ENCODE results near the gene TAOK1.
"Not testable (repeated sequence)": the region's sequence is repeated elsewhere in the genome, so short reads cannot be mapped to it uniquely, and the experiment has no call there.

Gene TAOK1

DNA sequence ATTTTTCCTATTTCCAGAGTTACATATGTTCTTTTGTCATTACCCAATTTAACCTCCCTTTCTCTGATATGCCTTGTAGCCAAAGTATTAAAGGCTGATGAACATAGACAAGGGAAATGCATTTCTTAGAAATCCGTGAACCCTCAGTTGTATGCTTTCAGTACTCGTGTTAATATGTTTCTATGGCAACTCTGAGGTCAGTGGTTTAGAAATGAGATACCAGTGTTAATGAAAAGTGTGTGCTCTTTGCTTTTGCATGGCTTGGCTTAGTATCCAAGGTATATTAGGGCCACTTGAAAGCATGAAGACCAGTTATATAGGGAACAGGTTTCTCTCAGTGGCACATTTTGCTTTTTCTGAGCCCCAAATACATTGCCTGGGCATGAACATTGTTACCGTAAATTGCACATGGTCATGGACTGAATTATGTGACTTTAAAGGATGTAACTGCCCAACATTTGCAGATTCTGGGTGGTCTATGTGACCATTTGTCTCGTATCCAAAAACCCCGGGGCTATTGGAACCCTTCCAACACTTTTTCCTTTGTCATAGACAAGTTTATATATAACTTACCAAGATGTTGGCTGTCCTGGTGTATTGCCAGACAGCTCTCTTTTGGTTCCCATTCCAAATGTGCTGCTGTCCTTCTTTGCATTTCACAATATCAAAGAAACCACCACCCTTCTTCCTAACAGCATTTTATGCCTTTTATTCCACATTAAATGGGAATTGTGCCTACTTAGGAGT is 159.2 kb downstream of the TAOK1 start:
- no peak for DNase-seq

DNA sequence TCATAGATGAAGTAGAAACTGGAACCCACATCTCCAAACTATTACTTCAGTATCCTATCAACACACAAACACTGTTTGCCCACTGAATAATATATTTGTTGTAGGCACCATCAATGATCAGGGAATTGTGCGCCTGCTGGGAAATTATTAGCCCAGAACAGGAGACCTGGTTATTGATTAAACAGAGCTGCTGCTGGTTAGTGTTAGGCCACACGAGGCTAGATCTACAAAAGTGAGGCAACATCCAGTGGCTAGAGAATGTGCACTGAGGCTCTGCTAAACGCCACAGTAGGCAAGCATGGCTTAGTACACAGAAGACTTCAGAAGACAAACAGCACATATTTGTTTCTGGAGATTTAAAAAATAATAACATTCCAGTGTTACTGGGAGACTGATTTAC is 165.7 kb downstream of the TAOK1 start:
- no peak for DNase-seq

DNA sequence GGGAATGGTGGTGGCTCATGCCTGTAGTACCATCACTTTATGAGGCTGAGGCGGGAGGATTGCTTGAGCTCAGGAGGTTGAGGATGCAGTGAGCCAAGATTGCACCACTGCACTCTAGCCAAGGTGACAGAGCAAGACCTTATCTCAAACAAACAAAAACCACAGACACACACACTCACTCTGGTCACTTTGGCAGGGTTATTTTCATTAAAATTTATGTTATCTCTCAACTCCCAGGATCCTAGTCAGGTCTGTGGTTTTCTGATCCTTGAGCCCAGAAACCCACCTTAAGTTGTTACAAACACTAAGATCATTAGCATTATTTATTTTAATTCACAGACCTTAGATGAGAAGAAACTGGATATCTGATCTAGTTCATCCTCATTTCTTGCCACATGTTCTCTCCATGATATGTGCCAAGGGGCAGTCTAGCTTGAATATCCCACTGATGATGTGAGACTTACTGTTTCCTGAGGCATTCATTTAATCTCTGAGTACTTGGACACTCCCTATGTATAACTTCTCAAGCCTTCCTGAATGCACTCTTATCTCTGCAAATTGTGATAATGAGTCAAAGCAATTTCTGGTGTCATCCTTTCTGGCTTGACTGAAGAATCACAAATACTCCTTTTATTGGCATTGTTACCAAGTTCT is 167.0 kb downstream of the TAOK1 start:
- no peak for DNase-seq

DNA sequence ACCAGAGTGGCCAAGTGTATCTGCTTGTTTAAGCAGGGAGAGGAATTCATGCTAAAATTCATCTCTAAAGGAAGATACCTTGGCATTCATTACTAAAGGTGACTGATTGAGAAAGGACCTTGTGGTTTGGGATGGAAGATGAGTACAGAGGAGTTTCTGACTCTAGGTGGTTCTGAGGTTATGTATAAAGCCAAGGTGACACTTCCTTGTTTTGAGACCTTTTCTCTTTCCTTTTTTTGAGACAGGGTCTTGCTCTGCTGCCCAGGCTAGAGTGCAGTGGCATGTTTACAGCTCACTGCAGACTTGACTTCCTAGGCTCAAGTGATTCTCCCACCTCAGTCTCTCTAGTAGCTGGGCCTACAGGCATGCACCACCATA is 167.6 kb downstream of the TAOK1 start:
- no peak for DNase-seq

DNA sequence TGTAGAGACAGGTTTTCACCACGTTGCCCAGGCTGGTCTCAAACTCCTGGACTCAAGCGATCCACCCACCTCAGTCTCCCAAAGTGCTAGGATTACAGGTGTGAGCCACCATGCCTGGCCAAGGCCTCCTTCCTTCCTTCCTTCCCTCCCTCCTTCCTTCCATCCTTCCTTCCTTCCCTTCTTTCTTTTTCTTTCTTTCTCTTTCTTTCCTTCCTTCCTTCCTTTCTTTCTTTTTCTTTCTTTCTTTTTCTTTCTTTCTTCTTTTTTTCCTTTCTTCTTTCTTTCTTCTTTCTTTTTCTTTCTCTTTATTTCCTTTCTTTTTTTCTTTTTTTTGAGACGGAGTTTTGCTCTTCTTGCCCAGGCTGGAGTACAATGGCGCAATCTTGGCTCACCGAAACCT is 168.0 kb downstream of the TAOK1 start:
- DNase-seq, result not testable (repeated sequence)

DNA sequence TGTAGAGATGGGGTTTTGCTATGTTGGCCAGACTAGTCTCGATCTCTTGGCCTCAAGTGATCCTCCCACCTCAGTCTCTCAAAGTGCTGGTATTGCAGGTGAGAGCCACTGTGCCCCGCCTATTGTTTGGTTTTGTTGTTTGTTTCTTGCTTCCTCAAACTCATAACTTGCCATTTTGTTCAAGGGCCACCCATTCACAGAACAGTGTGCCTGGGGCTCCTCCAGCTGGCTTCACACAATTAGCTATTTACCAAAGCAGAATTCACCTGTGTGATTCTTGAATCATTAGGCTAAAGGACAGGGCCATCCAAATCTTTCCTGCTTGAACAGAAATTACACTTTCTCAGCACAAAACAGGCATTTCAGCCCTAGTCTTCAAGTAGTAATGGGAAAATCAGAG is 169.5 kb downstream of the TAOK1 start:
- no peak for DNase-seq

DNA sequence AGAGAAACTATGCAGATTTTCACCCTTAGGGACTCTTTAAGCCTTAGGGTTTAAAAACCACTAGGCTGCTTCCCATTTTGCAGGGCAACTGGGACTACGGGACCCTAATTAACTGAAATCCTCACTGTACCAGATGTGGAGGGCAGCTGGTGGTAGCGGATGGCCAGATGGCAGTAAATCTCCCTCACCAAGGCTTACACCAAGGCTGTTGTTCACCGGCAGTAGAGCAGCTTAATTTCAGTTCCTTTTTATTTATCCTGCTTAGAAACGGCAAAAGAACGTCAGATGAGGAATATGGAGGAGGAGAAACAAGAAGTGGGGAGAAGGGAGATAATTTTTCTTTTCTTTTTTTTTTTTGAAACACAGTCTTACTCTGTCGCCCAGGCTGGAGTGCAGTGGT is 170.2 kb downstream of the TAOK1 start:
- DNase-seq, result no peak

DNA sequence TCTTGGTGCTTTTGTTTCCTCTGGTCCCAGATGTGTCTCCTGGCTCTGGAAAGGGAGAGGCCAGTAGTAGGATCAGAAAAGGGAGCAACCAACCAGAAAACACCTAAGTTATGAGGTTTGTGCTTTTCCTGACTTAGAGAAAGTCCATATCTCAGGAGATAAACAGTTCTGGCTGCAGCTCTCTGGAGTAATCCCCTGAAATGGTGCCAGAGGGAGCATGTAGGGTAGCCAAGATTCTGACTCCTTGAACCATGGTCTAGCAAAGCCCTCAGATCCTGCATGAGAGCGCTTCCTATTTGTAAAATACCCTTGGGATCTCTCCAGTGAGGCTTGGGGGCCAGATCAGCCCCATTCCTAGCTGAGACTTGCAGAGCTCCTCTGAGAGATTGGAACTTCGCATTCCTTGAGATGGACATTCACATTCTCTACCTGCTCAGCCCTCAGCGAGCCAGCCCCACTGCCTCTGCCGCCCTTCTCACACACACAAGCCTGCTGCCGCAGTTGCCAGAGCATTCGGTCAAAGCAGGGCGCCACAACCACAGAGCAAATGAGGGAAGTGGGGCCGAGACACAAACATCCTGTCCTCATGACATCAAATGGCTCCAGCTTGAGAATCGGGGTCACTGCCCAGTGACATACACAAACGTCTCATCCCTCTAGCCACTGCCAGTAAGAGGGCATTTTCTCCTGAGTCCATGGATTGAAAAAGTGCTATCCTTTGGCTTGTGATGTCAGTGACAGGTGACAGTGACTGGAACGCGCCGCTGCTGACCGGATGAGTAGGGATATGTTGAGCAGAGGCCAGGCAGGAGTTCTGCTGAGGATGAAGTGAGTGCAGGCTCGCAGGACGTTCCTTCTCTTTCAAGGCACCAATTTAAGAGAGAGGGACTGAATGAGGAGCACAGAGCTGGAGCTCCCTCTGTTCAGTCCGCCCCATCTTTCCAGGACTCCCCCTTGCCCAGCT is 171.7 kb downstream of the TAOK1 start:
- no peak for DNase-seq

DNA sequence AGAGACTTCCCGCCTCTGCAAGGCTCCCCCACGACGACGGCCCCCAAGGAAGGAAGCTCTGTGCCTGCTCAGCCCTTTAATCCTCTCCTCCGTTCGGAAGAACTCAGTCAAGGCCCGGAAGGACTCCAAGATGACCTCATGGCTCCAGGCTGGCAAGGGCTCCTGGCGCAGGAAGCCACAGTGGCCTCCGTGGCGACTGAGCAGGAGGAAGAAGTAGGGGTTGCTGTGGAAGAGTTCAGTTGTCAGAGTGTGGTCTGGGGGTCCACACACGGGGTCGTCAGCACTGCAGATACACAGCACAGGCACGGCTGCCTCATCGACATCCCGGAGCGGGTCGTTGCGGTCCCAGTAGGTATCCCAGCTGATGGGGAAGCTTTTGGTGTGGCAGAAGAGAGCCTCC is 172.5 kb downstream of the TAOK1 start:
- DNase-seq, result no peak

DNA sequence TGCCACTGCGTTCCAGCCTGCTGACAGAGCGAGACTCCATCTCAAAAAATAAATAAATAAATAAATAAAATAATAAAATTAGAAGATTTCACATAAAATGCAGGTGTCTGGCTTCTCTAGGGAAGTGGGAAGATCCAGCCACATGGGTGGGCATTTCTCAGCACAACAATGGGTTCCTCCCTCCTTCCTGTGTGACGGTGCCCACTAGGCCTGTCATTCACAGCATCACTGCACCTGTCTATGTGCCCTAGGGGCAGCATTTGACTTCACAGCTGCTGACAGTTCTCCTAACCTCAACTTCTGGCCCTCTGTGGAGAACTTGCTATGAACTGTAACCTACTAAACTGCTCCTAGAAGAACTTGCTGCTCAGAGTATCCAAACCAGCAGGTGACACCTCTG is 173.7 kb downstream of the TAOK1 start:
- DNase-seq, result no peak

DNA sequence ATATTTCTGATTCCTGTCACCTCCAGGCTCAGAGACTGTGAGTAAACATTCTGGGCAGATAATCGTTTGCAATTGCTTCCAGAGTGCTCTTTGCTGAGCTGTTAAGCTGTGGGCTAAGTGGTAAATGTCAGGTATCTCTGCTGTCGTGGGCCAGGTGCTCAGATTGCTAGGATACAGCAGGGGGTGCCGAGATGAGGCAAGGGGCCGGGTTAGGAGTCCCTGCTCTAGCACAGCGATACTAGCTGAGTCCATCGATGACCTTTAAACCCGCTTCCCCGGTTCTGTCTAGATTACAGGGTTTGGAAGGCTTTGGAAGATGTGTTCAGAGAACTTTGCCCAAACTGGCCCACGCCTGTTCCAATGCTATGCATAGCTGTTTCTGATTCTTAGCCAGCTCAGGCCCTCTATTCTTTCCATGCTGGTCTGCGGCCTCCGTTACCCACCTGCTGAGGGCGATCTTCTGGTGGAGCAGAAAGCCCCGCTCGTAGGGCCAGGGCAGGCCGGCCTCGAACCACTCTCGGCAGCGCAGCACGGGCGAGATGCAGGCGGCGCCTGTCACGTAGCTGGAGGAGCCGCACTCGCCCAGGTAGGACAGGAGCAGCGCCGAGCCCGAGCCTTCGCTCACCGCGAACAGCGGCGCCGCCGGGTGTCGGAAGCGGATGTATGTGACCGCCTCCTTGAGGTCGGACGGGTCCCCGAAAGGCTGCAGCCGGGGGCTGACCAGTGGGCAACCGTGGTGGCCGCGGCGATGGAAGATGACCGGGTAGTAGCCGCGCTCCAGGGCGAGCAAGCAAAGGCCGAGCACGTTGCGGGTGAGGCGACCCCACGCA is 175.7 kb downstream of the TAOK1 start:
- DNase-seq, result peak; percentile 67

DNA sequence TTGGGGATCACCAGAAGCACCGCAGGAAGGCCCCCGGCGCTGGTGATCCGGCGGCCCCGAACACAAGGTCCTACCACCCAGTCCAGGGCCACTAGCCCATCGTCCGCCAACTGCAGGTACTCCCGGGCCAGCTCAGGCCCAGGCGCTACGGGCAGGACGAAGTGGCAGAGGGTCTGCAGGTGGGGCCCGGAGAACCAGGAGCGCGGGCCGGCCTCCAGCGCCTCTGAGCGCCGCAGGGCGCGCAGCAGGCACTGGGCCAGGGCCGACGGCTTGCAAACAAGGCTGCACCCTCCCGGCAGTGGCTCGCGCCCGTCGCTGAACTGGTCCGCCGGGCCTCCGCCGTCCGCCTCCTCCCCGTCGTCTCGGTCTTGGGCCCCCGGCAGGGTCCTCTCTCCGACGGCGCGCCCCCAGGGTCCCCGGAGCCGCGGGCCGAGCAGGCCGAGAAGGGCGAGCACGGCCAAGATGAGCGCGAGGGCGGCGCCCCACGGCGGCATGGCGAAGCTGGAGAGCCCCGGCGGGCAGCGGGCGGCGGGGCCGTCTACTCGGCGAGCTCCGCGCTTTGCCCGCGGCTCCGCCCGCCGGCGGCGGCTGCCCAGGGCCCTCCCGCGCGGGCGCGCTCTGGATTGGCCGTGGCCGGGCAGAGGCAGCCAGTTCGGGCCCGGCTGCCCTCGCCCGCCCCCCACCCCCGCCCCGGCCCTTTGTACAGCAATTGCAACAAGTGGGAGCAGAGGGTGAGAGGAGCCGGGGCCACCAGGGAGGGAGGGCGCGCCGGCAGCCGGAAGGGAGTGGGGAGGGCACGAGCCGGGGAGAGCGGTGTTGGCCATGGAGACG is 176.5 kb downstream of the TAOK1 start, which contains the start of gene ABHD15:
ABHD15 (minus strand) TSS at position 565 of the 831 bp plus-strand sequence; CDS start at position 494, 71 bp downstream.
- peak; percentile 58 for DNase-seq

DNA sequence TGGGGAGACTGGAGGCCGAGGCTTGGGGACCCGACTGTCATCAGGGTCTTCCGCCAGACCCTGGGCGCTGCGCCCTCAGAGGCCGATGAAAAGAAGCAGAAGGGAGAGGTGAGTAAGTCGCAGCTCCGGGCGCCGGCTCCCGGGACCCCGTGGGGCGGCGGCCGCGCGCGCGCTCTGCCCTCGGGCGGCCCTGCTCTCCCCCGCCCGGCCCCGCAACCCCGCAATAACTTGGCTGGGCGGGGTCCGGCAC is 177.1 kb downstream of the TAOK1 start:
- DNase-seq, result no peak

DNA sequence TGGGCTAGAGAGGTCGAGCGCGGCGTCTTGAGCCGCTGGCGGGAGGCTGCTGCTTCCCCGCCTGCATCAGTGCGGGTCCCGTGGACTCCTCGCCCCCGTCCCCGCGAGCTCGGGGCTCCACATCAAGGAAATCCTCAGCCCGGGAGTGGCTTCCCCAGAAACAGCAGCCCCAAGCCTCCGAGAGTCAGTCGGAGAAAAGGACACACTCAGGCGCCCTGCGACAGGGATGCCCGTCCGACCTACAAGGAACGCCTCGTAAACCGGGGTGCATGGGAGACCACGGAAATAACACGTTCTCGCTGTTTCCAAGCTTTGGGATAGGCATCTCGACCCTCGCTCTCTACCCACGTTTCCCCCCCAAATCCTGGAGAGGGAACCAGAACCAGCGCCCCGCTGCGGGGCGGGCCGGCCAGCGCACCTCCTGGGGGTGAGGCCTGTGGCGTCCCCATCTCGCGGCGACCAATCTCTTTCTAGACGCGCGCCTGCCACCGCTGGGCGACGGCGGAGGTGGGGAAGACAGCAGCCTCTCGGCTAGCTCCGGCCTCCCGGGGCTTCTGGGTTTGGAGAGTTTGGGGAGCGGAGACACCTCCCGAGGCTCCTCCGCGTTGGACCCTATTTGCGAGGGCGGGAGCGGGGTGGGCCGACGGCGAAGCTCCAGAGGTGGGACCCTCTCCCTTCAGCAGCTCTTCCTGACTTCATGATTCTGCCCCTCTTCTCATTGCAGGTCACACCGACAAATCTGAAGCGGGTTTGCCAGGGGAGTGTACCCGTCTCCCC is 177.6 kb downstream of the TAOK1 start:
- DNase-seq, result peak; percentile 81

DNA sequence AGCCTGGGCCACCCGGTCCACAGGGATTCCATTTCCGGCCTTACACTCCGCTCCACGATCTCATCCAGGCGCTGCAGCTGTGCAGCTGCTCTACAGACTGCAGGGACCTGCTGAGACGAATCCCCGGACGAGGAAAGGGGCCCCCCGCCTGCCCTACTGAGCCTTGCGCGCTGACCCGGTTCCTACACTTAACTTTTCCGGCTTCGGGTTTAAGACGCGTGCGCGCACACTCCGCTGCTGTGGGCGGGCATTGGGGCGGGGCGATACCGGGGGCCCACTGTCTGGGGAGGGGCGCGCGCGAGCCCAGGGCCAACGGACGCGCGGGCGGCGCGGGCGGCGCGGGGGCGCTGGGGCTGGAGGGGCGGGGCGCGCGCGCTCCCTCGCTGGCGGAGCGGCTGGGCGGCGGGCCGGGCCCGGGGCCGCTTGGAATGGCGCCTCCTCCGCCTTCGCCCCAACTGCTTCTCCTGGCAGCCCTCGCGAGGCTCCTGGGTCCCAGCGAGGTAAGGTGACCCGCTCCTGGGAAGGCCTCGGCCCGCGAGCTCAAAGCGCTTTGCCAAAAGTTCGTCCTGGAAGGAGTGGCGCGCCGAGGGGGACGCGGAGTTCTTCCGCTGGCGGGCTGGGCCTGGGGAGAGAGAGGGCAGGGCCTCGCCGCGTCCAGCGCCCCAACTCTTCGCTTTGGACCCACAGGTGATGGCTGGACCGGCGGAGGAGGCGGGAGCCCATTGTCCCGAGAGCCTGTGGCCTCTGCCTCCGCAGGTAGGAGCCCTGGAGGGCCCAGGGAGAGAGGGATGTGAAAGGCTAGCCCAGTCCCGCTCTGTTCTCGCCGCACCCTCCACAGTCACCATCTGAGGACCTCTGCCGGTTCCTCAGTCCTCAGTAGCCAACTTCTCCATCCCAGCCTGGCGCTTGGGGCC is 178.4 kb downstream of the TAOK1 start, which contains the start of gene TP53I13:
TP53I13 (plus strand) TSS at position 371 of the 914 bp plus-strand sequence; CDS start at position 429, 58 bp downstream.
- peak; percentile 86 for DNase-seq

DNA sequence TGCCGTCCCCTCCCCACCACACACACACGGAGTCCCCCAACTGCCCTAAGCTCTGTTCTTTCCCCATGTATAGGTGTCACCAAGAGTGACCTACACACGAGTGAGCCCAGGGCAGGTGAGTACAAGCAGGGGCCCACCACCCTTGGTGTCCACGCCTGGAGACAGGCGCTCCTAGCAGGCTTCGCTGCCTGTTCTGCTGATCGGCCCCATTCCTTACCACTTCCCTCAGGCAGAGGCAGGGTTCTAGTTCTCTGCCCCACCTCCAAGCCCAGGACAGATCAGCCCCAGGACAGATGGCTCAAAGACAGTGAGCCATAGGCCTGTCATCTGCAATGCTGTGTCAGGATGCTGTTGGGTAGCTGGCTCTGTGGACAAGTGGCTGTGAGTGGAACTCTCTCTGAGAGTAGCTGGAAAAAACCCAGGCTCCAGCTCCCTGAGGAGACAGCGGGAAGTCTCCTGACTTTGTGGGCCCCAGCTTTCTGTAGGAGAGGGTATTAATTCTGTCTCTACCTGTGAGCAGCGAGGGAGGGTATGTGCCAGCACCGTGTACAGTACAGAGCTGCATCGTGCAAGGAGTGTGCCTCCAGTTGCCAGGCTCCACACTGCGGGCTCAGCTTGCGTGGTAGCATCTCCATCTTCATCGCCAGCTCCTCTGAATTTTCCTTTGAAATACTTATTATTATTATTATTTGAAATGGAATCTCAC is 179.2 kb downstream of the TAOK1 start:
- DNase-seq, result no peak

DNA sequence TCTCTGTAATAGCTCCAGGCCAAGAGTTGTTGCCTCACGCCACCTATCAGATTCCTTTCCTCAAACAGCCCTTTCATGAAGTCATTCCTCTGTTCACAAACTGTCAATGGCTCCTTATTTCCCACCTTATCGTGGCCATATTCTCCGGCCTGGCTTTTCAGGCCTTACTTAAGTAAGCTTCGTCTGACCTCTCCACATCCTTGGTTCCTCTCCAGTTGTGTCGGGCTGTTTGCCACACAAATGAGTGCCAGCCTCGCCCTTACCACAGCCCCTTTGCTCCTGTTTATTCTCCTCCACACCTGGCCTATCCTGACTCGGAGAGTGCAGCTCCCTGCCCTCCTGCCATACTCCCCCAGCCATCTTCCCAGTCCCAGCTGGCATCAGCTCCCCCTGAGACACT is 180.4 kb downstream of the TAOK1 start:
- no peak for DNase-seq

DNA sequence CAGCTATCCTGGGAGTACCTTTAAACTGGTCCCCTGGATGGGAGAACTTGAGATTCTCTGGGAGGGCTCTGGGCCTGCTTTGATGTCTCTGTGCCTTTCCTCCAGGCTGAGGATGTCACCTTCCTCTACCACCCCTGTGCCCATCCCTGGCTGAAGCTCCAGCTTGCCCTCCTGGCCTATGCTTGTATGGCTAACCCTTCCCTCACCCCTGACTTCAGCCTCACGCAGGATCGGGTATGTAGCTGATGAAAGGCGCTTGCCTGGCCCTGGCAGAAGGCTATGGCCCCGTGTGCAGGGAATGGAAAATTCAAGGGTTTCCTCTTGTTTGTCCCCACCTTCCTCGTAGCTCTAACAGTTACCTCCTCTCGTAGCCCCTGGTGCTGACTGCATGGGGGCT is 181.3 kb downstream of the TAOK1 start:
- no peak for DNase-seq

All from stimulated activated CD4-positive, alpha-beta T cell treated with anti-CD3 and anti-CD28 coated beads, Interleukin-1b, Interleukin-23, amount 100 ng/mL, for 48 hours (primary cell).